ENCODE results near the gene TESPA1.

The TESPA1 gene, protein sequence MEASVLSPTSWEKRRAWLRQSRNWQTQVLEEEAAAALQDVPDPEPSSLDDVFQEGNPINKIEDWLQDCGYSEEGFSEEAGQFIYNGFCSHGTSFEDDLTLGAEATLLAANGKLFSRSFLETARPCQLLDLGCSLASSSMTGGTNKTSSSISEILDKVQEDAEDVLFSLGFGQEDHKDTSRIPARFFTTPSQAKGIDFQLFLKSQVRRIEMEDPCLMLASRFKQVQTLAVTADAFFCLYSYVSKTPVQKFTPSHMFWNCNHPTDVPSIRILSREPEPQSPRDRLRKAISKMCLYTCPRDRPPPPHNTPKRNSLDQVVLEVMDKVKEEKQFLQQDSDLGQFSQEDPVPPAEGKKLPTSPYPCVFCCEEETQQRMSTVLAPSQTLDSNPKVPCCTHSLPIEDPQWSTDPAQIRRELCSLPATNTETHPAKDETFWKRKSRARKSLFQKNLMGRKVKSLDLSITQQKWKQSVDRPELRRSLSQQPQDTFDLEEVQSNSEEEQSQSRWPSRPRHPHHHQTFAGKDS
- 117 to 148 reads per million in 2 experiments for total RNA-seq

GRCh38 chr12:54984658-54985376 is at the start of gene TESPA1:
TESPA1 (minus strand) TSS chr12:54984762; CDS start chr12:54974562, 10,200 bp downstream.
- DNase-seq (ENCODE audit: low read depth): peak; percentile 79

DNA sequence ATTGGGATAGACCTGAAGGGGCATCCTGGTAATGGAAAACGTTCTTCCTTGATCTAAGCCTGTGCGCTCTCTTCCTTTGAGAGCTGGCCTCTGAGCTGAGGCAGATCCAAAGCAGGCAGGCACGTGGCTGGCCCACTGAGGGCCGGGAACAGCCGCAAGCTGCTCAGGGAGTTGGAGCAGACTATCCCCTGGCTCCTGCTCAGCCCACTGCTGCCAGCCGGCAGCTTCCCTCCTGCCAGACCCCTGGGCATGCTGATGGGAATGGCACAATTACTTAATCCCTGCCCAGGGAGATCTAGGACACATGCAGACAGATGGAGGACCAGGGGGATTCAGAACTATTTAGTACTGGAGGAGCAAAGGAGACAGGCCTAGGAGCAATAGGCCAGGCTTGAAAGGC is 49.7 kb upstream of the TESPA1 start:
- no peak for DNase-seq (ENCODE audit: low read depth)

DNA sequence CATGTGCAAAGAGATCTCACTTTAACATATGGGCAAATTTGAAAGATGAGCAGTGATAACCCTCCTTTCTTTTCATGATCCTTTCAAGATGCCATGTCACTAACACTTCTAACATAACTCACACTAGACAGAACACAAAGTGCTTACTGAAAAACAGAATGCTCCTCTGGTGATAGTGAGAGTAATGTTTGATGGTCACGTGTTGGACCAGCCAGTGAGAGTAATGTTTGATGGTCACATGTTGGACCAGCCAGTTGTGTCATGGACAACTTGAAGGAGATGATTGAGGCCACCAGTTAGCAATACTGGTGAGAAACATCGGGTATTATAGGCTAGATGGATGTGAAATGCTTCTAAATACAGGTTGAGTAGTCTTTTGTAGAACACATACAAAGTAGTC is 40.9 kb upstream of the TESPA1 start:
- no peak for DNase-seq (ENCODE audit: low read depth)

DNA sequence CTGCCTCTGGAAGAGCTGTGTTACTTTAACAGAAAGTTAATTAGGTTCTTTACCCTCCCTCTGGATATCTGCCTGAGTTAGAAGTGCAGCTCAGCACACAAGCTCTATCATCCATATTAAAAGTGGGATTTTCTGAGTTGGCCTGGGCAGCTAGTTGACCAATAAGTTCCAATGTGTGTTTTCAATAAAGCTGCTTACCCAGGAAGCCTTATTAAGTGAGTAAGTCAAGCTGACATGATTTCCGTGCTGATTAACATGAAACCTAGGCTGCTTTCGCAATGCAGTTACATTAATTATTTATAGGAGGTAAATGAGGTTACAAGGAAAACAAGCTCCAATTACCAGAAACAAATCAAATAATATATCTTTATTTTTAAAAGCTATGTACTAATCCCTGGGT is 40.0 kb upstream of the TESPA1 start:
- no peak for DNase-seq (ENCODE audit: low read depth)

DNA sequence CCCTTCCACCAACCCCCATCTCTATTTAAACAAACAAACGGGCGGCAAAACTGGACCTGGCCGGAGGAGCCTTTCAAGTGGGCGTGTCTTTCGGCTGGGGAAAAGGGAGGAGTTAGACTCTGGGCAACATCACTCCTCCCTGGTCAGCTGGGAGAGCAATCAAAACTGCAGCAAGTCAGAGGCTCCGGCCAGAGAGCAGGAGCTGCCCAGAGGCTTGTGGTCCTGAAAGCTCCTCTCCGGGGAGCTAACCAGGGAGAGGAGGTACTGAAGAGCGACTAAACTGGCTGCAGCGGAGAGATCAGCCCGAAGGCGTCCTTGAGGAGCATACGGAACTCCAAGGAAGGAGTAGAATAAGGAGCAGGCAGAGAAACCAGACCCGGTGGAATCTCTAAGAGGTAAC is 35.2 kb upstream of the TESPA1 start, which contains the start of gene NEUROD4:
Gene NEUROD4, plus strand, starts transcription at position 191 of the 400 bp plus-strand sequence. CDS start 6,466 bp downstream, outside the sequence.
- DNase-seq (ENCODE audit: low read depth): no peak

DNA sequence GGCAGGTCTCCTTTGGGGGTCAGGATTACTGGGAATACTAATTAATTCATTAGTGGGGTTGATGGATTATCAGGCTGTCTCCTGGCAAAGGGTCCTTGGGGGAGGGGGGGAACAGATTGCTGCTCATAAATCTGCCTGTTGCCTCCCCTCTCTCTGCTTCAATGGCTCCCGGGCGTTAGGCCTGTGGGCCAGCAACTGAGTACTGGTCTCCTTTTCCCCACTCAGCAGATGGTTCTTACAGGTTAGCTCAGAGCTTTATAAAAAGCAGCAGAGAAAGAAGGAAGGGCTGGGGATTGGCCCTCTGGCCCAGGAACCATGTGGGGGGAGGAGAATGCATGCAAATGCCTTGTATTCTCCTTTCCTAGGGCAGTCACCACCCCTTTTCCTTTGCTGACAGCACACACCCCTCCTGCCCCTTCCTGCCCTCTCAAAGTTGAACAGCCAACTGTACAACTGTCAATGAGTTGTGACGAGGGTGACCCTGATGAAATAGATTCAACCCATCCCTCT is 32.9 kb upstream of the TESPA1 start:
- DNase-seq (ENCODE audit: low read depth): no peak

GRCh38 chr12:55008944-55009585 is 24.5 kb upstream of the TESPA1 start:
- DNase-seq (ENCODE audit: low read depth): no peak

GRCh38 chr12:55002355-55002754 is 17.8 kb upstream of the TESPA1 start:
- no peak for DNase-seq (ENCODE audit: low read depth)

DNA sequence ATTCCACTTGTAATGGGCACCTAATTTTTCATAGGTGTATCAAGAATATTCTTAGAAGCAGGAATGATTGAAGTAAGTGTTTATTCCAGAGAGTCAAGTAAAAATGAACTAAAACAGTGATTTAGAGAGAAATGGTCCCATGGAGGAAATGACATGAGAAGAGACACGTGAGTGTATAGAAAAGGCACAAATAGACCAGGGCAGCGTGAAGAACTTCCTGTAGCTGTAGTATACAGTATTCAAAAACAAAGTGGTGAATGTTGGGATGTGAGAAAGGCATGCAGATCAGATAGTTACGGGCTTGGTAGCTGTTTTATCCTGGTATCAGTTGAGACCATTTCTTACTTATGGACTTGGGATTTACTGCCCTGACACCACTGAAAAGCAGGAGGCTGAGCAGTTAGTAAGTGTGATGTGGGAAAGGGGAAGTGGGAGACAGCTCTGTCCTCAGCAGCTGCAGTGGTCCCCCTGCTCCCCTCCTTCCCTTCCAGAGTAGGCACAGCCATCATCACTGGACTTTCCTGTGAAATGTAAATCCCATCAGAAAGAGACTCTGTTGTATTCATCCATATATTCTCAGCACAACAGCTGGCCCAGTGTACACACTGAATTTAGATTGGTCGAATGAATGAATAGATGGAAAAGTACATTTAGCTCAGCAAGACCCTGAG is 16.8 kb upstream of the TESPA1 start:
- DNase-seq (ENCODE audit: low read depth): no peak

- DNase-seq (ENCODE audit: low read depth): no peak
These were observed 14.5 kb upstream of the TESPA1 start for GRCh38 chr12:54998958-54999510.

GRCh38 chr12:54997929-54998522 is 13.5 kb upstream of the TESPA1 start:
- no peak for DNase-seq (ENCODE audit: low read depth)

DNA sequence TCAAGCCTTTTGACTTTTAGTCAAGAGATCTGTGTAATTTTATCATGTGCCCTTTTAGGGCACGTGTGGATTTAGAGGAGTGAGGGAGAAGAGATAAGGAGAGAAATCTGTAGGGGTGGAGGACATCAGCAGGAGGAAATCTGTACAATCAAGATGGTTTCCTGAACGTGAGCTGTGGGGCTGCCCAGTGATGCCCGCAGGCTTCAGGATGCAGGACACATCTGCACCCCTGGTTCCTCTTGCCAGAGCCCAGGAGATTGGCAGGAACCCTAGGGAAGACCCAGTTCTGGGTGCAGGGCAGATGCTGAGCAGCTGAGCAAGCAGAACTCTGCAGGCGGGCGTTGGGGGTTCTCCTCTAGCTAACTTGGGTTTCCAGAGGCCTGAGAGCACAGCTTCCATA is 11.6 kb upstream of the TESPA1 start:
- DNase-seq (ENCODE audit: low read depth): no peak

GRCh38 chr12:54993181-54993835 is 8.7 kb upstream of the TESPA1 start:
- peak; percentile 47 for DNase-seq (ENCODE audit: low read depth)

DNA sequence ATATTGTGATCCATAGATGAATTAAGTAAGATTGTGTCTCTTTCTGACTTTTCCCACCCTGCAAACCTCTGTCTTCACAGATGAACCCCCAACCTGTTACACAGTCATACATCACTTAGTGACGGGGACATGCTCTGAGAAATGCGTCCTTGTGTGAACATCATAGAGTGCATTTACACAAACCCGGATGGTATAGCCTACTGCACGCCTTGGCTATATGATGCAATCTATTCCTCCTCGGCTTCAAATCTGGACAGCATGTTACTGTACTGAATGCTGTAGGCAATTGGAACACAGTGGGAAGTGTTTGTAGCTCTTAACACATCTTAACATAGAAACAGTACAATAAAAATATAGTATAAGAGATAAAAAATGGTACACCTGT is 7.4 kb upstream of the TESPA1 start:
- no peak for DNase-seq (ENCODE audit: low read depth)

GRCh38 chr12:54991161-54991990 is 6.8 kb upstream of the TESPA1 start:
- DNase-seq (ENCODE audit: low read depth): no peak

DNA sequence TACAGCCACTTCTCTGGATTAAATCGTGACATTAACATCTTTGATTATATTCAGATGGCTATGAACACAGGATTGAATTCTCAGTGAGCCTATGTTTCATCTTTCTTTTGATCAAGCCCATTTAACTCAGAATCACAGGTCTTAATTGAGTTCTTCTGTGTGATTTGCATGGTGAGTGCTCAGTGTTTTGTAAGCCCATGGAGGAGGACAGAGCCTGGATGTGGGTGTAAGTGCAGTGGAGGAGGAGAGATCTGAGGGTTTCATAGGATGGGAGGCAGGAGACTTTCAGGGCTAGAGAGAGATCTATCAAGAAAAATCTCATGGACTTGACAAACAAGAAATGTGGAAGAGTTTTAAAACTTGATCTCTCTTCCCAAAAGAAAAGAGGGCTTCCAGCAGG is 5.3 kb upstream of the TESPA1 start:
- no peak for DNase-seq (ENCODE audit: low read depth)

DNA sequence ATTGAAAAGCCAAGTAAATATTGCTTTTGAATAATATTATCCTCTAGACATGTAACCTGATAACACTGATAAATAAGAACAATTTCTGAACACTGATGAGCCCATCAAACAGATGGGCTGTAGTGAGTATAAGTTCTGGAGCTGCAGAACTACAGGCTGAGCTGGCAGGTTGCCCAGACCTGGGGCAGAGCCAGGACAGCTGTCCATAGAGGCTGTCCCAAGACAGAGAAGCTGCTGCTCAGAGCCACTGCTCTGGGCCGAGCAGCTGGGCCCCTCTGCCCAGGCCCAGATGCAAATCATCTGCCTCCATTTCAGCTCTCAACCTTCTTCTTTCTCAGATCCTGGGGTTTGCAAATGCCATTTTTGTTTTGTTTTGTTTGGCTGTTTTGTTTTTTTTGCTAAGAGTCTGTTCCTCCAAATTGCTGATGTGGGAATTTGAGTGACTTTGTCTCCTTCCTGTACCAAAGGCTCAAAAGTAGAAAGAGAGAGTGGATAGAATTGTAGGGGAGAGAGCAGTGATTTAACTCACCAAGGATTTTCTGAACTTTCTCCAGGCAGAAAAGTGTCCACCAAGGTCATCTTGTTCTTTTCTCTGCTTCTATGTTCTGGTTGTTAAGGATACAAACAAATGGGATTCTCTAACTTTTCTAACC is 4.0 kb upstream of the TESPA1 start:
- DNase-seq (ENCODE audit: low read depth): no peak

DNA sequence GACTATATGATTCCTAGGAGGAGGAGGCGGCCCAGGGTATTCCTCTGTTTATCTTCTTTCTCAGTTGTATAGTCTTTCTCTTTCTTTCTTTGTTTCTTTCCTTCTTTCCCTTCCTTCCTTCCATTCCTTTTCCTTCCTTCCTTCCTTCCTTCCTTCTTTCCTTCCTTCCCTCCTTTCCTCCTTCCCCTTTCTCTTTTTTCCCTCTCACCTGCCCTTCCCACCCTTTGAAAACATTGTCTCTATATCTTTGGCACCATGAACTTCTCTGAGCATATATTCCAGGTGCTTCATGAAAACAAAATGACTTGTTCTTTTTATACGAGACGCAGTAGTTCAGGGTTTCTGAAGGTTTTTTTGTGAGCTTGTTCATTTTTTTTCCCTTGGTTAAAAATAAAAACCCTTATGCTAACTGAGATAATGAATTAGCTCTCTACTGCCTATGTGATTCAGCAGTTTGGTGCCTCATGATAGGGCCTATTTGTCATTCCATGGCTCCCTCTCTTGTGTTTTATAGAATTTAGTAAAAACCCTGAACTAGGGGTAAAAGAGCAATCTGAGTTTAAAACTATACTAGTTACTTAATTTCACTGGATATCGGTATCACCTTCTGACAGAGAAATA is 3.2 kb upstream of the TESPA1 start:
- no peak for DNase-seq (ENCODE audit: low read depth)
